GM12878 (cell line): Measurements from ENCODE around the gene TOB2. TPM values are rescaled to one million over a fixed set of nuclear protein-coding genes. Genes with fewer than 3 reads are reported as not detected.

ENCODE experiments used
- EP300 ChIP-seq, 2 experiments: fragments of 150-350 bp in 1 of 2; IDR thresholded peaks; 2 replicates each; pipeline ENCODE4 v1.6.1; 2011 to 2012; ENCODE audit warnings: low read depth in 2 of 2, low read length in 2 of 2, borderline replicate concordance in 1 of 2, improper control_type of control experiment in 1 of 2, inconsistent platforms in 1 of 2; ENCODE audit not compliant: control insufficient read depth in 1 of 2
- HCFC1 ChIP-seq: fragments of 150-350 bp; IDR thresholded peaks from 2 replicates; pipeline ENCODE4 v1.6.1; 2014; ENCODE audit warnings: low read length
- HDAC2 ChIP-seq: fragments of 200-600 bp; sonication (generic); IDR thresholded peaks from 2 replicates; pipeline ENCODE4 v1.6.1; 2017
- KDM1A ChIP-seq: fragments of 200-600 bp; sonication (generic); IDR thresholded peaks from 2 replicates; pipeline ENCODE4 v1.6.1; 2016; ENCODE audit warnings: borderline replicate concordance
- MYC ChIP-seq: IDR thresholded peaks from 2 replicates; pipeline ENCODE4 v1.6.1; 2011; ENCODE audit warnings: mild to moderate bottlenecking, low read length, moderate library complexity, inconsistent platforms; ENCODE audit not compliant: insufficient read depth, insufficient replicate concordance, insufficient read length, severe bottlenecking
- NFYA ChIP-seq: IDR thresholded peaks from 2 replicates; pipeline ENCODE4 v1.6.1; 2011; ENCODE audit warnings: low read depth, mild to moderate bottlenecking, low read length, improper control_type of control experiment, borderline replicate concordance
- NR2C2 ChIP-seq: IDR thresholded peaks from 2 replicates; pipeline ENCODE4 v1.6.1; 2011; ENCODE audit warnings: borderline replicate concordance, low read depth; ENCODE audit not compliant: control insufficient read depth, insufficient read length
- PAX5 ChIP-seq: IDR thresholded peaks from 2 replicates; pipeline ENCODE4 v1.6.1; 2011; ENCODE audit warnings: low read depth, low read length, borderline replicate concordance
- STAT1 ChIP-seq: fragments of 450-650 bp; conservative IDR thresholded peaks from 2 replicates; pipeline ENCODE4 v1.6.1; 2014; ENCODE audit warnings: antibody characterized with exemption, mild to moderate bottlenecking
- TAF1 ChIP-seq: IDR thresholded peaks from 2 replicates; pipeline ENCODE4 v1.6.1; 2011; ENCODE audit warnings: mild to moderate bottlenecking, low read depth, low read length, borderline replicate concordance
- TARDBP ChIP-seq: IDR thresholded peaks from 2 replicates; pipeline ENCODE4 v1.6.1; 2016; ENCODE audit warnings: borderline replicate concordance
- WRNIP1 ChIP-seq: IDR thresholded peaks from 2 replicates; pipeline ENCODE4 v1.6.1; 2011; ENCODE audit warnings: low read depth, low read length, improper control_type of control experiment, borderline replicate concordance
- polyA plus RNA-seq, 11 experiments: library from polyadenylated mRNA; depleted of rRNA in 4 of 11; unstranded in 6 of 11; stranded (reverse) in 5 of 11; fragments of >200 nt; fragmentation: Nextera tagmentation in 4 of 11; fragmentation: Illumina TruSeq in 1 of 11; extraction: Ambion mirVana in 4 of 11; extraction: Trizol in 1 of 11; gene quantifications; 1 replicate in 1 of 11; 2 replicates in 10 of 11; pipeline versions ENCODE4 v1.2.1 to v1.2.3, GENCODE V29; 2011 to 2016; ENCODE audit warnings: inconsistent platforms in 2 of 11, missing spikeins in 2 of 11, low read depth in 1 of 11
- total RNA-seq, 4 experiments: library from RNA; depleted of rRNA in 3 of 4; stranded (reverse); fragments of >200 nt in 3 of 4; fragmentation: Illumina TruSeq in 1 of 4; extraction: Trizol in 1 of 4; gene quantifications; 2 replicates each; pipeline versions ENCODE4 v1.2.1 to v1.2.3, GENCODE V29; 2013 to 2021
- TF ChIP-seq, protein P1 (sequence below): fragments of 150-350 bp; IDR thresholded peaks from 2 replicates; pipeline ENCODE4 v1.6.1; 2016; ENCODE audit warnings: low read depth, low read length
- TF ChIP-seq, protein P2 (sequence below): fragments of 450-650 bp; IDR thresholded peaks from 2 replicates; pipeline ENCODE4 v1.6.1; 2017; ENCODE audit warnings: mild to moderate bottlenecking, moderate library complexity
- TF ChIP-seq, protein P3 (sequence below): fragments of 450-650 bp; IDR thresholded peaks from 2 replicates; pipeline ENCODE4 v1.6.1; 2017; ENCODE audit warnings: low read depth, mild to moderate bottlenecking, moderate library complexity
- TF ChIP-seq, protein P4 (sequence below): fragments of 450-650 bp; IDR thresholded peaks from 2 replicates; pipeline ENCODE4 v1.6.1; 2016; ENCODE audit warnings: mild to moderate bottlenecking

Gene TOB2
- total and polyA plus RNA-seq, 10 of the 15 experiments (the other 5 are each of a cell fraction or from before 2014, with no cell fraction given) = 4.5 to 32.0 (median 15.1) TPM

DNA sequence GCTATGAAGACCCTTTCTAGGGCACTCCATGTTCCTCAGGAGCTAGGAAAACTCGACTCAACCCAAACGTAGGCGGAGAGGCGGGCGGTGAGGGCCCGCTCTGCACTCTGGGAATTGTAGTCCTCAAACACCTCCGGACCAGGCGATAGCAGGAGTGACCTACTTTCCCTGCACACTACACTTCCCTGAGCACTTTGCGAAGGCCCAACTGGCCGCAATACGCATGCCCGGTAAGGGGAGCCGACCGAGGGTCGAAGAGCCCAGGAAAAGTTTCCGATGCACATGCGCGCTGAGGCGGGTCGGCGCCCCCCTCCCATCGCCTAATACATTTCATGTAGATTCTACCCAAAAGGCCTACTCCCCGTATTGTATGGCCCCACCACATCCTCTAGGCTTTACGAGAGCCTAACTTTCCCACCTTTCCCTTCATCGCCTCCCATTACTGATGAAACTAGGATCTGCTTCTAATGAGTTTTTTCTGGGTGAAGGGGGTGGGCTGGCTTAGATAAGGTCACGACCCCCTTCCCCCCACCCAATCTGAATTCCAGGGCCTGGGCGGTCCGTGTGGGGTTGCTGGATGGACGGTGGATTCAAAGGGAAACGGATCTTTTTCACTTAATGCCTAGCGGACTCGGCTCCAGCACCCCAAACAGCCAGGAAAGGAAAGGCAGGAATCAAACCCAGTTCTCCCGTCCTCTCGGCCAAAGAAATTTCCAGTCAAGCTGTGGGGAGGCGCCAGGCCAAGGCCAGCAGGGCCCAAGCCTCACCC is 2.1 kb downstream of the TOB2 start (continued):
- no peak for TF ChIP-seq NFYA
- no peak for TF ChIP-seq KDM1A
- no peak for TF ChIP-seq TAF1
- TF ChIP-seq, protein P1, sequence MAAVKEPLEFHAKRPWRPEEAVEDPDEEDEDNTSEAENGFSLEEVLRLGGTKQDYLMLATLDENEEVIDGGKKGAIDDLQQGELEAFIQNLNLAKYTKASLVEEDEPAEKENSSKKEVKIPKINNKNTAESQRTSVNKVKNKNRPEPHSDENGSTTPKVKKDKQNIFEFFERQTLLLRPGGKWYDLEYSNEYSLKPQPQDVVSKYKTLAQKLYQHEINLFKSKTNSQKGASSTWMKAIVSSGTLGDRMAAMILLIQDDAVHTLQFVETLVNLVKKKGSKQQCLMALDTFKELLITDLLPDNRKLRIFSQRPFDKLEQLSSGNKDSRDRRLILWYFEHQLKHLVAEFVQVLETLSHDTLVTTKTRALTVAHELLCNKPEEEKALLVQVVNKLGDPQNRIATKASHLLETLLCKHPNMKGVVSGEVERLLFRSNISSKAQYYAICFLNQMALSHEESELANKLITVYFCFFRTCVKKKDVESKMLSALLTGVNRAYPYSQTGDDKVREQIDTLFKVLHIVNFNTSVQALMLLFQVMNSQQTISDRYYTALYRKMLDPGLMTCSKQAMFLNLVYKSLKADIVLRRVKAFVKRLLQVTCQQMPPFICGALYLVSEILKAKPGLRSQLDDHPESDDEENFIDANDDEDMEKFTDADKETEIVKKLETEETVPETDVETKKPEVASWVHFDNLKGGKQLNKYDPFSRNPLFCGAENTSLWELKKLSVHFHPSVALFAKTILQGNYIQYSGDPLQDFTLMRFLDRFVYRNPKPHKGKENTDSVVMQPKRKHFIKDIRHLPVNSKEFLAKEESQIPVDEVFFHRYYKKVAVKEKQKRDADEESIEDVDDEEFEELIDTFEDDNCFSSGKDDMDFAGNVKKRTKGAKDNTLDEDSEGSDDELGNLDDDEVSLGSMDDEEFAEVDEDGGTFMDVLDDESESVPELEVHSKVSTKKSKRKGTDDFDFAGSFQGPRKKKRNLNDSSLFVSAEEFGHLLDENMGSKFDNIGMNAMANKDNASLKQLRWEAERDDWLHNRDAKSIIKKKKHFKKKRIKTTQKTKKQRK = no peak
- TF ChIP-seq EP300 (IDR thresholded peaks at IDR 0.05; ENCODE audit: borderline replicate concordance in 1 of 2, control insufficient read depth in 1 of 2, low read depth in 2 of 2, low read length in 2 of 2) = 0 out of 4 replicates have a peak, but pooled peaks of 1 of the 2 experiments have one; percentile 21
- TF ChIP-seq TARDBP = 0 out of 2 replicates have a peak, but pooled peaks have one; percentile 38
- TF ChIP-seq, protein P2, sequence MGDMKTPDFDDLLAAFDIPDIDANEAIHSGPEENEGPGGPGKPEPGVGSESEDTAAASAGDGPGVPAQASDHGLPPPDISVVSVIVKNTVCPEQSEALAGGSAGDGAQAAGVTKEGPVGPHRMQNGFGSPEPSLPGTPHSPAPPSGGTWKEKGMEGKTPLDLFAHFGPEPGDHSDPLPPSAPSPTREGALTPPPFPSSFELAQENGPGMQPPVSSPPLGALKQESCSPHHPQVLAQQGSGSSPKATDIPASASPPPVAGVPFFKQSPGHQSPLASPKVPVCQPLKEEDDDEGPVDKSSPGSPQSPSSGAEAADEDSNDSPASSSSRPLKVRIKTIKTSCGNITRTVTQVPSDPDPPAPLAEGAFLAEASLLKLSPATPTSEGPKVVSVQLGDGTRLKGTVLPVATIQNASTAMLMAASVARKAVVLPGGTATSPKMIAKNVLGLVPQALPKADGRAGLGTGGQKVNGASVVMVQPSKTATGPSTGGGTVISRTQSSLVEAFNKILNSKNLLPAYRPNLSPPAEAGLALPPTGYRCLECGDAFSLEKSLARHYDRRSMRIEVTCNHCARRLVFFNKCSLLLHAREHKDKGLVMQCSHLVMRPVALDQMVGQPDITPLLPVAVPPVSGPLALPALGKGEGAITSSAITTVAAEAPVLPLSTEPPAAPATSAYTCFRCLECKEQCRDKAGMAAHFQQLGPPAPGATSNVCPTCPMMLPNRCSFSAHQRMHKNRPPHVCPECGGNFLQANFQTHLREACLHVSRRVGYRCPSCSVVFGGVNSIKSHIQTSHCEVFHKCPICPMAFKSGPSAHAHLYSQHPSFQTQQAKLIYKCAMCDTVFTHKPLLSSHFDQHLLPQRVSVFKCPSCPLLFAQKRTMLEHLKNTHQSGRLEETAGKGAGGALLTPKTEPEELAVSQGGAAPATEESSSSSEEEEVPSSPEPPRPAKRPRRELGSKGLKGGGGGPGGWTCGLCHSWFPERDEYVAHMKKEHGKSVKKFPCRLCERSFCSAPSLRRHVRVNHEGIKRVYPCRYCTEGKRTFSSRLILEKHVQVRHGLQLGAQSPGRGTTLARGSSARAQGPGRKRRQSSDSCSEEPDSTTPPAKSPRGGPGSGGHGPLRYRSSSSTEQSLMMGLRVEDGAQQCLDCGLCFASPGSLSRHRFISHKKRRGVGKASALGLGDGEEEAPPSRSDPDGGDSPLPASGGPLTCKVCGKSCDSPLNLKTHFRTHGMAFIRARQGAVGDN = no peak
- TF ChIP-seq, protein P3, sequence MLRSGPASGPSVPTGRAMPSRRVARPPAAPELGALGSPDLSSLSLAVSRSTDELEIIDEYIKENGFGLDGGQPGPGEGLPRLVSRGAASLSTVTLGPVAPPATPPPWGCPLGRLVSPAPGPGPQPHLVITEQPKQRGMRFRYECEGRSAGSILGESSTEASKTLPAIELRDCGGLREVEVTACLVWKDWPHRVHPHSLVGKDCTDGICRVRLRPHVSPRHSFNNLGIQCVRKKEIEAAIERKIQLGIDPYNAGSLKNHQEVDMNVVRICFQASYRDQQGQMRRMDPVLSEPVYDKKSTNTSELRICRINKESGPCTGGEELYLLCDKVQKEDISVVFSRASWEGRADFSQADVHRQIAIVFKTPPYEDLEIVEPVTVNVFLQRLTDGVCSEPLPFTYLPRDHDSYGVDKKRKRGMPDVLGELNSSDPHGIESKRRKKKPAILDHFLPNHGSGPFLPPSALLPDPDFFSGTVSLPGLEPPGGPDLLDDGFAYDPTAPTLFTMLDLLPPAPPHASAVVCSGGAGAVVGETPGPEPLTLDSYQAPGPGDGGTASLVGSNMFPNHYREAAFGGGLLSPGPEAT = peak; percentile 46; the same call in 1 of the 2 replicates
- TF ChIP-seq HDAC2 = no peak
- no peak for TF ChIP-seq WRNIP1
- TF ChIP-seq, protein P4, sequence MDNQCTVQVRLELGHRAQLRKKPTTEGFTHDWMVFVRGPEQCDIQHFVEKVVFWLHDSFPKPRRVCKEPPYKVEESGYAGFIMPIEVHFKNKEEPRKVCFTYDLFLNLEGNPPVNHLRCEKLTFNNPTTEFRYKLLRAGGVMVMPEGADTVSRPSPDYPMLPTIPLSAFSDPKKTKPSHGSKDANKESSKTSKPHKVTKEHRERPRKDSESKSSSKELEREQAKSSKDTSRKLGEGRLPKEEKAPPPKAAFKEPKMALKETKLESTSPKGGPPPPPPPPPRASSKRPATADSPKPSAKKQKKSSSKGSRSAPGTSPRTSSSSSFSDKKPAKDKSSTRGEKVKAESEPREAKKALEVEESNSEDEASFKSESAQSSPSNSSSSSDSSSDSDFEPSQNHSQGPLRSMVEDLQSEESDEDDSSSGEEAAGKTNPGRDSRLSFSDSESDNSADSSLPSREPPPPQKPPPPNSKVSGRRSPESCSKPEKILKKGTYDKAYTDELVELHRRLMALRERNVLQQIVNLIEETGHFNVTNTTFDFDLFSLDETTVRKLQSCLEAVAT = peak; percentile 51; the same call in 1 of the 2 replicates
- peak; percentile 94 for TF ChIP-seq HCFC1
- TF ChIP-seq NR2C2 = no peak
- 0 out of 2 replicates have a peak, but pooled peaks have one; percentile 22 for TF ChIP-seq STAT1
- TF ChIP-seq PAX5 = no peak
- no peak for TF ChIP-seq MYC
